ENCODE data around the gene NYAP2. TPM values are rescaled to one million over a fixed set of nuclear protein-coding genes. Genes with fewer than 3 reads are reported as not detected.

The NYAP2 gene
- total and polyA plus RNA-seq, 2 donors (not counting 1 experiment from before 2014, with no cell fraction given) = not detected

- no peak overlapping the region for H3K4me3 ChIP-seq (replicated peaks in 1 of 4; ENCODE audit: control extremely low read depth in 1 of 4, insufficient read depth in 1 of 4, low read depth in 3 of 4, low read length in 4 of 4)
- H3K4me2 ChIP-seq (ENCODE audit: extremely low read depth, insufficient read depth, low read length) = no peak overlapping the region
- H3K79me2 ChIP-seq (ENCODE audit: control insufficient read depth, insufficient read depth, low read length) = no peaks in the 10 kb centered on the region
- H3K27me3 ChIP-seq (ENCODE audit: control insufficient read depth, insufficient read depth, low read length) = peaks cover 4% of the 10 kb centered on the region
- DNase-seq (ENCODE audit: low read depth in 2 of 2) = no peak
- H3K4me1 ChIP-seq (ENCODE audit: control insufficient read depth, extremely low read depth, insufficient read depth, low read length) = no peaks in the 10 kb centered on the region
- H4K20me1 ChIP-seq (ENCODE audit: control insufficient read depth, extremely low read depth, insufficient read depth, low read length) = no peaks in the 10 kb centered on the region
- TF ChIP-seq, protein P1, sequence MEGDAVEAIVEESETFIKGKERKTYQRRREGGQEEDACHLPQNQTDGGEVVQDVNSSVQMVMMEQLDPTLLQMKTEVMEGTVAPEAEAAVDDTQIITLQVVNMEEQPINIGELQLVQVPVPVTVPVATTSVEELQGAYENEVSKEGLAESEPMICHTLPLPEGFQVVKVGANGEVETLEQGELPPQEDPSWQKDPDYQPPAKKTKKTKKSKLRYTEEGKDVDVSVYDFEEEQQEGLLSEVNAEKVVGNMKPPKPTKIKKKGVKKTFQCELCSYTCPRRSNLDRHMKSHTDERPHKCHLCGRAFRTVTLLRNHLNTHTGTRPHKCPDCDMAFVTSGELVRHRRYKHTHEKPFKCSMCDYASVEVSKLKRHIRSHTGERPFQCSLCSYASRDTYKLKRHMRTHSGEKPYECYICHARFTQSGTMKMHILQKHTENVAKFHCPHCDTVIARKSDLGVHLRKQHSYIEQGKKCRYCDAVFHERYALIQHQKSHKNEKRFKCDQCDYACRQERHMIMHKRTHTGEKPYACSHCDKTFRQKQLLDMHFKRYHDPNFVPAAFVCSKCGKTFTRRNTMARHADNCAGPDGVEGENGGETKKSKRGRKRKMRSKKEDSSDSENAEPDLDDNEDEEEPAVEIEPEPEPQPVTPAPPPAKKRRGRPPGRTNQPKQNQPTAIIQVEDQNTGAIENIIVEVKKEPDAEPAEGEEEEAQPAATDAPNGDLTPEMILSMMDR (conservative IDR thresholded peaks at IDR 0.05 in 1 of 2, IDR thresholded peaks at IDR 0.05 in 1 of 2; ENCODE audit: low read depth in 1 of 2, low read length in 2 of 2) = no peak
- TF ChIP-seq EZH2 (IDR thresholded peaks at IDR 0.05; ENCODE audit: low read length, missing control alignments) = no peak
- H3K36me3 ChIP-seq (ENCODE audit: control insufficient read depth, insufficient read depth, low read length) = no peaks in the 10 kb centered on the region
- H3K9ac ChIP-seq (ENCODE audit: insufficient read depth, low read length) = no peak overlapping the region
- H3K9me3 ChIP-seq (ENCODE audit: control insufficient read depth, insufficient read depth, low read depth, low read length) = no peaks in the 10 kb centered on the region
- H2AFZ ChIP-seq (ENCODE audit: low read length) = no peak overlapping the region
- H3K27ac ChIP-seq (ENCODE audit: insufficient read depth, low read length) = no peak overlapping the region
Measured at GRCh38 chr2:225650041-225650440, 250.5 kb downstream of the NYAP2 start.

- Histone ChIP-seq H3K9me3 (ENCODE audit: control insufficient read depth, insufficient read depth, low read depth, low read length) (no peaks in the 10 kb centered on the region), H2AFZ (ENCODE audit: low read length) (no peak overlapping the region), H3K9ac (ENCODE audit: insufficient read depth, low read length) (no peak overlapping the region), H3K4me2 (ENCODE audit: extremely low read depth, insufficient read depth, low read length) (no peak overlapping the region), H3K4me3 (replicated peaks in 1 of 4; ENCODE audit: control extremely low read depth in 1 of 4, insufficient read depth in 1 of 4, low read depth in 3 of 4, low read length in 4 of 4) (no peak overlapping the region), H3K4me1 (ENCODE audit: control insufficient read depth, extremely low read depth, insufficient read depth, low read length) (no peaks in the 10 kb centered on the region), H3K27ac (ENCODE audit: insufficient read depth, low read length) (no peak overlapping the region), H3K36me3 (ENCODE audit: control insufficient read depth, insufficient read depth, low read length) (no peaks in the 10 kb centered on the region), H3K79me2 (ENCODE audit: control insufficient read depth, insufficient read depth, low read length) (no peaks in the 10 kb centered on the region), H3K27me3 (ENCODE audit: control insufficient read depth, insufficient read depth, low read length) (no peaks in the 10 kb centered on the region), H4K20me1 (ENCODE audit: control insufficient read depth, extremely low read depth, insufficient read depth, low read length) (no peaks in the 10 kb centered on the region)
- no peak for TF ChIP-seq EZH2 (IDR thresholded peaks at IDR 0.05; ENCODE audit: low read length, missing control alignments)
- TF ChIP-seq, protein P1 (conservative IDR thresholded peaks at IDR 0.05 in 1 of 2, IDR thresholded peaks at IDR 0.05 in 1 of 2; ENCODE audit: low read depth in 1 of 2, low read length in 2 of 2) = peak; percentile 86 to 93
- DNase-seq (ENCODE audit: low read depth in 2 of 2) = peak; percentile 41 to 71
Measured at GRCh38 chr2:225660262-225661131, 261.0 kb downstream of the NYAP2 start.

- DNase-seq (ENCODE audit: low read depth in 2 of 2) = no peak
- H3K4me2 ChIP-seq (ENCODE audit: extremely low read depth, insufficient read depth, low read length) = no peak overlapping the region
- no peak overlapping the region for H3K4me3 ChIP-seq (replicated peaks in 1 of 4; ENCODE audit: control extremely low read depth in 1 of 4, insufficient read depth in 1 of 4, low read depth in 3 of 4, low read length in 4 of 4)
- H3K27me3 ChIP-seq (ENCODE audit: control insufficient read depth, insufficient read depth, low read length) = no peaks in the 10 kb centered on the region
- H4K20me1 ChIP-seq (ENCODE audit: control insufficient read depth, extremely low read depth, insufficient read depth, low read length) = no peaks in the 10 kb centered on the region
- no peak overlapping the region for H3K9ac ChIP-seq (ENCODE audit: insufficient read depth, low read length)
- H3K36me3 ChIP-seq (ENCODE audit: control insufficient read depth, insufficient read depth, low read length) = no peaks in the 10 kb centered on the region
- no peaks in the 10 kb centered on the region for H3K79me2 ChIP-seq (ENCODE audit: control insufficient read depth, insufficient read depth, low read length)
- TF ChIP-seq EZH2 (IDR thresholded peaks at IDR 0.05; ENCODE audit: low read length, missing control alignments) = no peak
- TF ChIP-seq, protein P1 (conservative IDR thresholded peaks at IDR 0.05 in 1 of 2, IDR thresholded peaks at IDR 0.05 in 1 of 2; ENCODE audit: low read depth in 1 of 2, low read length in 2 of 2) = no peak
- no peak overlapping the region for H3K27ac ChIP-seq (ENCODE audit: insufficient read depth, low read length)
- H2AFZ ChIP-seq (ENCODE audit: low read length) = no peak overlapping the region
- H3K9me3 ChIP-seq (ENCODE audit: control insufficient read depth, insufficient read depth, low read depth, low read length) = no peaks in the 10 kb centered on the region
- H3K4me1 ChIP-seq (ENCODE audit: control insufficient read depth, extremely low read depth, insufficient read depth, low read length) = no peaks in the 10 kb centered on the region
Measured at GRCh38 chr2:225662101-225662500, 262.6 kb downstream of the NYAP2 start.
